Type B pancreatic cell (in vitro differentiated cells): ENCODE measurements around the gene PARVA. TPM values are rescaled to one million over a fixed set of nuclear protein-coding genes. Genes with fewer than 3 reads are reported as not detected.

ENCODE experiments used
- DNase-seq: peaks from one replicate; pipeline ENCODE4 v3.0.0; 2021; ENCODE audit warnings: mixed read lengths; ENCODE audit not compliant: unreplicated experiment; ENCODE audit errors: extremely low spot score
- H3K27ac Mint-ChIP-seq: 2 replicates; pipeline ENCODE4 v1.8.0; 2021; ENCODE audit warnings: mild to moderate bottlenecking, mixed read lengths
- H3K27me3 Mint-ChIP-seq: 2 replicates; pipeline ENCODE4 v1.8.0; 2021; ENCODE audit warnings: mixed read lengths
- H3K36me3 Mint-ChIP-seq: 2 replicates; pipeline ENCODE4 v1.8.0; 2021; ENCODE audit warnings: mixed read lengths
- H3K4me1 Mint-ChIP-seq: one replicate; pipeline ENCODE4 v1.8.0; 2021; ENCODE audit warnings: mixed read lengths; ENCODE audit not compliant: unreplicated experiment
- H3K4me3 Mint-ChIP-seq: 2 replicates; pipeline ENCODE4 v1.8.0; 2021; ENCODE audit warnings: mild to moderate bottlenecking, mixed read lengths
- H3K9me3 Mint-ChIP-seq: 2 replicates; pipeline ENCODE4 v1.8.0; 2021; ENCODE audit warnings: mixed read lengths
- total RNA-seq: library from RNA; stranded (reverse); gene quantifications from 2 replicates; pipeline ENCODE4 v1.2.1, GENCODE V29; 2021; ENCODE audit warnings: low replicate concordance
- TF ChIP-seq, protein P1 (sequence below): fragments of 200-600 bp; sonication (generic); conservative IDR thresholded peaks from 2 replicates; pipeline ENCODE4 v1.5.0; 2021; ENCODE audit warnings: antibody characterized with exemption, mild to moderate bottlenecking

The PARVA gene
- total RNA-seq, 1 donor from 2014 or later = 49.4 TPM

DNA sequence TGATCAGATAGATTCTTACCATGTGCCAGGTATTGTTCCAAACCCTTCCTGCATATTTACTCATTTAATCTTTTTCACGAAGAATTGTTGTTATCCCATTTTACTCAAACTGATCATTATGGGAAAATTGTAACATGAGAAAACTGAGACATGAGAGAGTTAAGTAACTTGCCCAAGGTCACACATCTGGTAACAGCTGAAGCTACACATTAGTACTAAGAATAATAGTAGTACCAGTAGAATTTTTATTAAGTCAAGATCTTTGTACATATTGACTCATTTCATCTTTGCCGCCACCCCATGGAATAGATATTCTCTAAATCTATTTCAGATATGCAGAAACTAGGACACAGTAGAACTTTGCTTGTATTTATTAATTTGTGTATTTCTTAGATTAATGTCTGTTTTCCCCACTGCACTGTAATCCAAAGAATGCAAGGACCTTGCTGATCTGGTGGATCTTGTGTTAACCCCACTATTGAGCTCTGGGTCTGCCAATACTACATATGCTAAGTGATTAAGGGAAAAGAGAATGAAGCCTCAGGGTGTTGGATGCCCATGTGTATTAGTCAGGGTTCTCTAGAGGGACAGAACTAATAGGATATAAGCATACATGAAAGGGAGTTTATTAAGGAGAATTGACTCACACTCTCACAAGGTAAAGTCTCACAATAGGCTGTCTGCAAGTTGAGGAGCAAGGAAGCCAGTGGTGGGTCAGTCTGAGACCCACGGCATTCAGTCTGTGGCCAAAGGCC is 72.8 kb downstream of the PARVA start:
- no peaks in the 10 kb centered on the region for H3K27me3 Mint-ChIP-seq
- DNase-seq = no peak

GRCh38 chr11:12451179-12451814 is 73.9 kb downstream of the PARVA start:
- H3K9me3 Mint-ChIP-seq = no peaks in the 10 kb centered on the region
- no peak overlapping the region for H3K4me3 Mint-ChIP-seq
- DNase-seq = no peak
- peaks cover 19% of the 10 kb centered on the region for H3K4me1 Mint-ChIP-seq
- no peaks in the 10 kb centered on the region for H3K36me3 Mint-ChIP-seq
- TF ChIP-seq, protein P1, sequence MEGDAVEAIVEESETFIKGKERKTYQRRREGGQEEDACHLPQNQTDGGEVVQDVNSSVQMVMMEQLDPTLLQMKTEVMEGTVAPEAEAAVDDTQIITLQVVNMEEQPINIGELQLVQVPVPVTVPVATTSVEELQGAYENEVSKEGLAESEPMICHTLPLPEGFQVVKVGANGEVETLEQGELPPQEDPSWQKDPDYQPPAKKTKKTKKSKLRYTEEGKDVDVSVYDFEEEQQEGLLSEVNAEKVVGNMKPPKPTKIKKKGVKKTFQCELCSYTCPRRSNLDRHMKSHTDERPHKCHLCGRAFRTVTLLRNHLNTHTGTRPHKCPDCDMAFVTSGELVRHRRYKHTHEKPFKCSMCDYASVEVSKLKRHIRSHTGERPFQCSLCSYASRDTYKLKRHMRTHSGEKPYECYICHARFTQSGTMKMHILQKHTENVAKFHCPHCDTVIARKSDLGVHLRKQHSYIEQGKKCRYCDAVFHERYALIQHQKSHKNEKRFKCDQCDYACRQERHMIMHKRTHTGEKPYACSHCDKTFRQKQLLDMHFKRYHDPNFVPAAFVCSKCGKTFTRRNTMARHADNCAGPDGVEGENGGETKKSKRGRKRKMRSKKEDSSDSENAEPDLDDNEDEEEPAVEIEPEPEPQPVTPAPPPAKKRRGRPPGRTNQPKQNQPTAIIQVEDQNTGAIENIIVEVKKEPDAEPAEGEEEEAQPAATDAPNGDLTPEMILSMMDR = no peak
- no peak overlapping the region for H3K27ac Mint-ChIP-seq
- no peaks in the 10 kb centered on the region for H3K27me3 Mint-ChIP-seq

More for the DNA sequence above, 72.8 kb downstream of the PARVA start:
- TF ChIP-seq, protein P1 = no peak
- H3K4me3 Mint-ChIP-seq = no peak overlapping the region
- H3K36me3 Mint-ChIP-seq = no peaks in the 10 kb centered on the region
- no peak overlapping the region for H3K27ac Mint-ChIP-seq
- no peaks in the 10 kb centered on the region for H3K9me3 Mint-ChIP-seq
- peaks cover 30% of the 10 kb centered on the region for H3K4me1 Mint-ChIP-seq

GRCh38 chr11:12453243-12453642 is 75.9 kb downstream of the PARVA start:
- no peaks in the 10 kb centered on the region for H3K27me3 Mint-ChIP-seq
- no peak for DNase-seq
- no peak overlapping the region for H3K4me3 Mint-ChIP-seq
- H3K9me3 Mint-ChIP-seq = no peaks in the 10 kb centered on the region
- TF ChIP-seq, protein P1 = no peak
- no peak overlapping the region for H3K27ac Mint-ChIP-seq
- peaks cover 30% of the 10 kb centered on the region for H3K4me1 Mint-ChIP-seq
- H3K36me3 Mint-ChIP-seq = no peaks in the 10 kb centered on the region

GRCh38 chr11:12454782-12455181 is 77.4 kb downstream of the PARVA start:
- DNase-seq = no peak
- Mint-ChIP-seq H3K4me1 (peaks cover 24% of the 10 kb centered on the region), H3K36me3 (no peaks in the 10 kb centered on the region), H3K27ac (no peak overlapping the region), H3K27me3 (no peaks in the 10 kb centered on the region), H3K4me3 (no peak overlapping the region), H3K9me3 (no peaks in the 10 kb centered on the region)
- TF ChIP-seq, protein P1 = no peak

GRCh38 chr11:12455938-12456337 is 78.6 kb downstream of the PARVA start:
- Mint-ChIP-seq H3K9me3 (no peaks in the 10 kb centered on the region), H3K4me1 (peaks cover 34% of the 10 kb centered on the region), H3K4me3 (no peak overlapping the region), H3K27me3 (no peaks in the 10 kb centered on the region), H3K36me3 (no peaks in the 10 kb centered on the region), H3K27ac (no peak overlapping the region)
- DNase-seq = no peak
- TF ChIP-seq, protein P1 = no peak
